Measurements from ENCODE around the gene TBCC. TPM values are rescaled to one million over a fixed set of nuclear protein-coding genes. Genes with fewer than 3 reads are reported as not detected.

The TBCC gene
- 10 to 100 TPM; 18.8 to 21.4 TPM for total RNA-seq

- Histone ChIP-seq H3K4me3 (peak within 1 kb of the TSS; percentile 82 to 97), H3K36me3 (no peaks in the 10 kb centered on the region), H3K4me1 (peaks cover 0 to 26% of the 10 kb centered on the region in 2 donors), H3K9me3 (no peaks in the 10 kb centered on the region), H3K27me3 (no peaks in the 10 kb centered on the region), H3K27ac (peak within 1 kb of the TSS; percentile 91 to 94)
- DNase-seq (ENCODE audit: low spot score): peak; percentile 98
- TF ChIP-seq CTCF (IDR thresholded peaks at IDR 0.05): no peak
These were observed at the start of gene TBCC for GRCh38 chr6:42745640-42746462. TBCC (minus strand) TSS chr6:42746103; CDS start chr6:42746073, 30 bp downstream.

- Histone ChIP-seq H3K36me3 (no peaks in the 10 kb centered on the region), H3K27me3 (no peaks in the 10 kb centered on the region), H3K4me3 (no peak overlapping the region), H3K27ac (no peak overlapping the region), H3K4me1 (peaks cover 0 to 4% of the 10 kb centered on the region in 2 donors), H3K9me3 (no peaks in the 10 kb centered on the region)
- DNase-seq (ENCODE audit: low spot score): no peak
- no peak for TF ChIP-seq CTCF (IDR thresholded peaks at IDR 0.05)
These were observed 49.7 kb upstream of the TBCC start for GRCh38 chr6:42795651-42796050.

- H3K4me3 ChIP-seq: no peak overlapping the region
- no peak for DNase-seq (ENCODE audit: low spot score)
- no peaks in the 10 kb centered on the region for H3K36me3 ChIP-seq
- peaks cover 0 to 38% of the 10 kb centered on the region in 2 donors for H3K4me1 ChIP-seq
- no peak overlapping the region for H3K27ac ChIP-seq
- H3K9me3 ChIP-seq: no peaks in the 10 kb centered on the region
- no peaks in the 10 kb centered on the region for H3K27me3 ChIP-seq
- TF ChIP-seq CTCF (IDR thresholded peaks at IDR 0.05): no peak
These were observed 45.9 kb upstream of the TBCC start for GRCh38 chr6:42791706-42792320.

- no peak overlapping the region for H3K4me3 ChIP-seq
- peaks cover 0 to 49% of the 10 kb centered on the region in 2 donors for H3K4me1 ChIP-seq
- DNase-seq (ENCODE audit: low spot score): no peak
- H3K27me3 ChIP-seq: no peaks in the 10 kb centered on the region
- H3K36me3 ChIP-seq: no peaks in the 10 kb centered on the region
- no peaks in the 10 kb centered on the region for H3K9me3 ChIP-seq
- TF ChIP-seq CTCF (IDR thresholded peaks at IDR 0.05): no peak
- peak overlapping the region in 1 of 2 donors; percentile 32 for H3K27ac ChIP-seq
These were observed 44.8 kb upstream of the TBCC start for GRCh38 chr6:42790549-42791181.

GRCh38 chr6:42788671-42789070 is 42.8 kb upstream of the TBCC start:
- Histone ChIP-seq H3K9me3 (no peaks in the 10 kb centered on the region), H3K4me1 (peaks cover 0 to 62% of the 10 kb centered on the region in 2 donors)

More at GRCh38 chr6:42788671-42789070, 42.8 kb upstream of the TBCC start:
- Histone ChIP-seq H3K27ac (no peak overlapping the region), H3K27me3 (no peaks in the 10 kb centered on the region), H3K4me3 (no peak overlapping the region), H3K36me3 (no peaks in the 10 kb centered on the region)
- TF ChIP-seq CTCF (IDR thresholded peaks at IDR 0.05): no peak
- no peak for DNase-seq (ENCODE audit: low spot score)

All from right atrium auricular region (tissue), 2 donors.